ENCODE results near the gene CCL22.

GRCh38 chr16:57411362-57411976 lies 52.9 kb downstream of the CCL22 start:
- no peak for TF ChIP-seq TP53 (CRISPR knock-in tag; IDR thresholded peaks at IDR 0.05)
- no peak for TF ChIP-seq CTCF (IDR thresholded peaks at IDR 0.05)
- TF ChIP-seq PBX3 (IDR thresholded peaks at IDR 0.05): no peak
- TF ChIP-seq HDAC2 (IDR thresholded peaks at IDR 0.05): no peak

Measured in A549 (cell line).